NB4 (cell line): ENCODE measurements around the gene TSC1.

Source experiments
- DNase-seq: peaks from one replicate; pipeline ENCODE4 v3.0.0; 2010; ENCODE audit warnings: low read depth
- H3K4me3 ChIP-seq: one replicate; pipeline ENCODE4 v1.5.1; 2011; ENCODE audit warnings: mild to moderate bottlenecking, low read depth, low read length, moderate library complexity
- CTCF ChIP-seq: IDR thresholded peaks from one replicate; pipeline ENCODE4 v1.5.1; 2012; ENCODE audit warnings: low read depth, low read length
- MAX ChIP-seq: IDR thresholded peaks from 2 replicates; pipeline ENCODE4 v1.6.1; 2011; ENCODE audit warnings: low read depth, low read length
- MYC ChIP-seq: IDR thresholded peaks from 2 replicates; pipeline ENCODE4 v1.6.1; 2011; ENCODE audit warnings: low read depth, low read length
- POLR2A ChIP-seq: IDR thresholded peaks from 2 replicates; pipeline ENCODE4 v1.6.1; 2011; ENCODE audit warnings: mild to moderate bottlenecking; ENCODE audit not compliant: insufficient read length; ENCODE audit errors: extremely low read depth

TSC1 gene

GRCh38 chr9:132935026-132935425 lies 9.4 kb downstream of the TSC1 start:
- DNase-seq: no peak
- TF ChIP-seq MYC (no peak), MAX (no peak), CTCF (no peak), POLR2A (no peak)
- H3K4me3 ChIP-seq: no peak overlapping the region

GRCh38 chr9:132931178-132931735 lies 13.2 kb downstream of the TSC1 start:
- no peak overlapping the region for H3K4me3 ChIP-seq
- DNase-seq: no peak
- no peak for TF ChIP-seq MYC
- no peak for TF ChIP-seq POLR2A
- TF ChIP-seq MAX: no peak
- TF ChIP-seq CTCF: no peak

- no peak for DNase-seq
- no peak overlapping the region for H3K4me3 ChIP-seq
- TF ChIP-seq POLR2A (no peak), CTCF (no peak), MYC (no peak), MAX (no peak)
Measured at GRCh38 chr9:132927704-132928103, 16.7 kb downstream of the TSC1 start.

GRCh38 chr9:132923346-132923902 lies 21.0 kb downstream of the TSC1 start:
- DNase-seq: no peak
- no peak for TF ChIP-seq POLR2A
- no peak for TF ChIP-seq CTCF
- TF ChIP-seq MAX: no peak
- TF ChIP-seq MYC: no peak
- no peak overlapping the region for H3K4me3 ChIP-seq

- no peak for DNase-seq
- no peak overlapping the region for H3K4me3 ChIP-seq
- TF ChIP-seq POLR2A (no peak), MYC (no peak), MAX (no peak), CTCF (no peak)
Measured at GRCh38 chr9:132919614-132920268, 24.7 kb downstream of the TSC1 start.
